OCI-LY7 (cell line): ENCODE results near the gene DPEP2NB. TPM values are rescaled to one million over a fixed set of nuclear protein-coding genes. Genes with fewer than 3 reads are reported as not detected.

ENCODE experiments used
- BruUV-seq: library from RNA; stranded (reverse); fragments of 400-500 nt; replicated peaks from 2 replicates; lab custom pipeline; 2021; lab: Mats Ljungman, UMichigan
- CTCF ChIA-PET: fragments of 300-600 bp; sonication (Branson Sonifier 250); formaldehyde crosslinking; loops from one replicate; lab custom pipeline; 2022; ENCODE audit warnings: antibody characterized with exemption; ENCODE audit not compliant: unreplicated experiment; lab: Charles Lee
- POLR2A ChIA-PET: fragments of 300-600 bp; sonication (Branson Sonifier 250); formaldehyde crosslinking; loops from one replicate; lab custom pipeline; 2022; ENCODE audit warnings: antibody characterized with exemption; lab: Charles Lee
- DNase-seq: peaks from one replicate; pipeline ENCODE4 v3.0.0-alpha.2; 2015; ENCODE audit warnings: low spot score
- H2AFZ ChIP-seq: fragments of 200-600 bp; sonication (generic), shearing (Covaris generic); 2 replicates; pipeline ENCODE4 v1.6.1; 2014; ENCODE audit warnings: mild to moderate bottlenecking, antibody characterized with exemption, low read length, moderate library complexity
- H3K27ac ChIP-seq: fragments of 200-600 bp; sonication (generic); 2 replicates; pipeline ENCODE4 v1.5.1; 2014; ENCODE audit warnings: mixed run types, low read depth, mild to moderate bottlenecking, moderate library complexity, low read length, inconsistent platforms; ENCODE audit not compliant: poor library complexity, severe bottlenecking
- H3K36me3 ChIP-seq: fragments of 200-600 bp; sonication (generic); 2 replicates; pipeline ENCODE4 v1.6.1; 2014; ENCODE audit warnings: mild to moderate bottlenecking, antibody characterized with exemption, low read length, moderate library complexity, mixed read lengths; ENCODE audit not compliant: insufficient read depth
- H3K4me1 ChIP-seq: fragments of 200-600 bp; sonication (generic); 2 replicates; pipeline ENCODE4 v1.5.1; 2014; ENCODE audit warnings: mild to moderate bottlenecking, low read length; ENCODE audit not compliant: insufficient read depth, poor library complexity, severe bottlenecking
- H3K4me2 ChIP-seq: fragments of 200-600 bp; sonication (generic); 2 replicates; pipeline ENCODE4 v1.6.1; 2014; ENCODE audit warnings: mild to moderate bottlenecking, low read length
- H3K4me3 ChIP-seq: fragments of 200-600 bp; sonication (generic); 2 replicates; pipeline ENCODE4 v1.5.1; 2014; ENCODE audit warnings: mild to moderate bottlenecking, low read depth, low read length; ENCODE audit not compliant: poor library complexity, severe bottlenecking
- H3K79me2 ChIP-seq: fragments of 200-600 bp; sonication (generic); 2 replicates; pipeline ENCODE4 v1.6.1; 2016; ENCODE audit warnings: low read depth, mild to moderate bottlenecking, low read length, moderate library complexity, mixed read lengths; ENCODE audit not compliant: insufficient read depth
- H3K9me2 ChIP-seq: fragments of 200-600 bp; sonication (generic); 2 replicates; pipeline ENCODE4 v1.6.1; 2016; ENCODE audit warnings: mild to moderate bottlenecking, low read length, mixed read lengths; ENCODE audit not compliant: insufficient read depth
- H3K9me3 ChIP-seq: fragments of 200-600 bp; sonication (generic); 2 replicates; pipeline ENCODE4 v1.6.1; 2014; ENCODE audit warnings: mild to moderate bottlenecking, mixed run types, low read length, mixed read lengths
- H4K20me1 ChIP-seq: fragments of 200-600 bp; sonication (generic); 2 replicates; pipeline ENCODE4 v1.6.1; 2014; ENCODE audit warnings: mild to moderate bottlenecking, antibody characterized with exemption, low read length, moderate library complexity, mixed read lengths; ENCODE audit not compliant: insufficient read depth
- EZH2phosphoT487 ChIP-seq: fragments of 200-600 bp; sonication (generic); IDR thresholded peaks from 2 replicates; pipeline ENCODE4 v1.6.1; 2018; ENCODE audit warnings: low read depth, borderline replicate concordance, mild to moderate bottlenecking, mixed run types, antibody characterized with exemption, low read length, moderate library complexity, mixed read lengths
- intact Hi-C: fragments of 100-400 bp; cut with micrococcal nuclease; formaldehyde crosslinking; loops from one replicate; pipeline ENCODE4 v1.10.0; 2022; ENCODE audit not compliant: unreplicated experiment
- total RNA-seq, 2 experiments: library from RNA; depleted of rRNA in 1 of 2; stranded (reverse); fragments of >200 nt in 1 of 2; shearing (Covaris generic) in 1 of 2; gene quantifications; 2 replicates each; pipeline ENCODE4 v1.2.3, GENCODE V29; 2014 to 2022
- TF ChIP-seq, protein P1 (sequence below): fragments of 200-600 bp; sonication (generic); conservative IDR thresholded peaks from 2 replicates; pipeline ENCODE4 v1.5.1; 2014; ENCODE audit warnings: mild to moderate bottlenecking, antibody characterized with exemption, low read length, moderate library complexity, mixed read lengths

The DPEP2NB gene
- total RNA-seq, 2 experiments from 2014 or later = not detected

DNA sequence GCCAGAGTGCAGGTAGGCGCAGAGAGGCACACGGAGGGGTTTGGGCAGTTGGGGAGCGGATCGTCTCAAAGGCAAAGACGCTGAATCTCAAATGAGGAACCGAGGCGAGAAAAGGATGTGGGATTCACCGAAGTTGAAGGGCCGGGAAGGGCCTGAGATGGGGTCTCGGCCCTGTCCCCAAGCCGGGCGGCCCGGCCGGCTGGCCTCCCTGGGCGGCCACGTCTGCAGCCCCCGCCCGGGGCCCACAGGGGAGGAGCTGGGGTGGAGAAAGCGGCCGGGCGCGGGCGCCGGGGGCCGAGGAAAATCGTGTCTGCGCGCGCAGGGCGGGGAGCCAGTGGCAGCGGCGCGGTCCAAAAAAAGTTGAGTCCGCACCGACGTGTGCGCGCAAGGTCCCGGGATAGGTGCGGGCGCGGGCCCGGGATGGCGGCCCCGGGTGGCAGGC lies 47.7 kb downstream of the DPEP2NB start:
- intact Hi-C loops = loop anchor here (1.0 to 2.0 kb wide), 2 partner anchors 25 to 73 kb away; no protein-coding TSS in a partner anchor
- peak; percentile 41 for DNase-seq
- no peak overlapping the region for H3K27ac ChIP-seq

DNA sequence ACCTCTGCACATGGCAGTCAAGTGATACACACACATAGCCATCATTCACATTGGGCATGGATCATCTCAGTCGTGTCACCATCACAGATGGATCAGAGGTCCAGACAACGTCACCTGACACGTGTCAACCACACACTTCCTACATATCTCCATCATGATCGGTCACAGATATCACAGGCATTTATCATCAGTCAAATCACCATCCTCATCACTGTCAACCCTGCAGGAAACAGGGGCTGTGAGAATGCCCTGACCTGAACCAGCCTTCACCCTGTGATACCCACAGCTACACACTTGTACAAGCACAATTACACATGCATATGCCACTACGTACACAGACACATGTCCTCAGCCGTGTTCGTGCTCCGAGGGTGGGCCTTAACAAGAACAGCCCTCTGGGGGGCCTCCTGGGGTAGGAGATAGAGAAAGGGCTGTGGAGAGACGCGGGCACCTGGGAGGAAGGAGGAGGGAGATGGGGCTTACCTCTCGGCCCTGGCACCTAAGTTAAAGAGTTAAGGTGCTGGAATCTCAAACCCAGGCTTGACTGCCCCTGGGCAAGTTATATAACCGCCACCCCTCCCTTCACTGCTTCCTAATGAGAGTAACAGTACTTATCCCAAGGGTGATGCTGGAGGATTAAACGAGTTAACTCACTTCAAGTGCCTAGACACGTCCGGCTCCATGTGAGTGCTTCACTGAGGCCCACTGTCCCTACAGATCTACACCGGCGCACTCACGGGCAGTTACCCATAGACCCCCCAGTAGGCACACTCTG lies 48.3 kb downstream of the DPEP2NB start:
- Histone ChIP-seq H3K27ac (no peak overlapping the region), H3K9me2 (no peaks in the 10 kb centered on the region), H3K9me3 (no peaks in the 10 kb centered on the region), H3K4me1 (peaks cover 34% of the 10 kb centered on the region), H4K20me1 (no peaks in the 10 kb centered on the region), H3K36me3 (no peaks in the 10 kb centered on the region), H3K79me2 (no peaks in the 10 kb centered on the region), H3K4me3 (peak overlapping the region; percentile 86), H3K4me2 (peak overlapping the region; percentile 84), H2AFZ (peak overlapping the region; percentile 85; the same call in 1 of the 2 replicates)
- no TSS peak for BruUV-seq
- intact Hi-C loops = no loop called here
- peak; percentile 58 for DNase-seq
- ChIA-PET CTCF (no interaction called here), POLR2A (no interaction called here)
- TF ChIP-seq EZH2phosphoT487 = no peak
- TF ChIP-seq, protein P1, sequence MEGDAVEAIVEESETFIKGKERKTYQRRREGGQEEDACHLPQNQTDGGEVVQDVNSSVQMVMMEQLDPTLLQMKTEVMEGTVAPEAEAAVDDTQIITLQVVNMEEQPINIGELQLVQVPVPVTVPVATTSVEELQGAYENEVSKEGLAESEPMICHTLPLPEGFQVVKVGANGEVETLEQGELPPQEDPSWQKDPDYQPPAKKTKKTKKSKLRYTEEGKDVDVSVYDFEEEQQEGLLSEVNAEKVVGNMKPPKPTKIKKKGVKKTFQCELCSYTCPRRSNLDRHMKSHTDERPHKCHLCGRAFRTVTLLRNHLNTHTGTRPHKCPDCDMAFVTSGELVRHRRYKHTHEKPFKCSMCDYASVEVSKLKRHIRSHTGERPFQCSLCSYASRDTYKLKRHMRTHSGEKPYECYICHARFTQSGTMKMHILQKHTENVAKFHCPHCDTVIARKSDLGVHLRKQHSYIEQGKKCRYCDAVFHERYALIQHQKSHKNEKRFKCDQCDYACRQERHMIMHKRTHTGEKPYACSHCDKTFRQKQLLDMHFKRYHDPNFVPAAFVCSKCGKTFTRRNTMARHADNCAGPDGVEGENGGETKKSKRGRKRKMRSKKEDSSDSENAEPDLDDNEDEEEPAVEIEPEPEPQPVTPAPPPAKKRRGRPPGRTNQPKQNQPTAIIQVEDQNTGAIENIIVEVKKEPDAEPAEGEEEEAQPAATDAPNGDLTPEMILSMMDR = peak; percentile 55

More for the DNA sequence above, 47.7 kb downstream of the DPEP2NB start:
- Histone ChIP-seq H3K36me3 (no peaks in the 10 kb centered on the region), H3K9me3 (no peaks in the 10 kb centered on the region), H4K20me1 (no peaks in the 10 kb centered on the region), H3K9me2 (no peaks in the 10 kb centered on the region), H3K4me2 (peak overlapping the region; percentile 84), H3K4me1 (peaks cover 34% of the 10 kb centered on the region), H3K4me3 (peak overlapping the region; percentile 86), H3K79me2 (no peaks in the 10 kb centered on the region), H2AFZ (peak overlapping the region; percentile 85)
- ChIA-PET POLR2A (no interaction called here), CTCF (no interaction called here)
- no TSS peak for BruUV-seq
- TF ChIP-seq, protein P1 = no peak
- no peak for TF ChIP-seq EZH2phosphoT487
